Muscle of back (tissue), 13 donors: Measurements from ENCODE around the gene CROCC2. TPM values are rescaled to one million over a fixed set of nuclear protein-coding genes. Genes with fewer than 3 reads are reported as not detected.

Experiments used
- DNase-seq, 3 donors: peaks; one replicate each; pipeline versions ENCODE4 v3.0.0 to v3.0.0-alpha.2; 2013
- long read RNA-seq, 9 donors: transcript quantifications; one replicate each; lab custom pipeline, GENCODE V29; 2026
- polyA plus RNA-seq, 10 donors: library from polyadenylated mRNA; unstranded; fragments of 120-200 nt; gene quantifications; one replicate each; pipeline ENCODE4 v1.2.1, GENCODE V29; 2013; ENCODE audit not compliant: insufficient read length in 10 of 10

Gene CROCC2
- 1 to 10 TPM in 1 of 10 donors, under 1 TPM in 8, not detected in 1; 0.11 to 1.2 (median 0.24) TPM for polyA plus RNA-seq
- long read RNA-seq, donor 1, result 0 reads
- long read RNA-seq, donor 2, result 0 reads
- long read RNA-seq, donor 3, result 0 reads
- long read RNA-seq, donor 4, result 0 reads
- long read RNA-seq, donor 5, result 0 reads
- long read RNA-seq, donor 6, result 0 reads
- long read RNA-seq, donor 7, result 0 reads
- long read RNA-seq, donor 8, result 0 reads
- long read RNA-seq, donor 9, result 0 reads

GRCh38 chr2:240906141-240906910, at the start of gene CROCC2:
Gene CROCC2 (plus strand): TSS chr2:240906336. CDS start chr2:240906514, 178 bp downstream.
- DNase-seq, result no peak

DNA sequence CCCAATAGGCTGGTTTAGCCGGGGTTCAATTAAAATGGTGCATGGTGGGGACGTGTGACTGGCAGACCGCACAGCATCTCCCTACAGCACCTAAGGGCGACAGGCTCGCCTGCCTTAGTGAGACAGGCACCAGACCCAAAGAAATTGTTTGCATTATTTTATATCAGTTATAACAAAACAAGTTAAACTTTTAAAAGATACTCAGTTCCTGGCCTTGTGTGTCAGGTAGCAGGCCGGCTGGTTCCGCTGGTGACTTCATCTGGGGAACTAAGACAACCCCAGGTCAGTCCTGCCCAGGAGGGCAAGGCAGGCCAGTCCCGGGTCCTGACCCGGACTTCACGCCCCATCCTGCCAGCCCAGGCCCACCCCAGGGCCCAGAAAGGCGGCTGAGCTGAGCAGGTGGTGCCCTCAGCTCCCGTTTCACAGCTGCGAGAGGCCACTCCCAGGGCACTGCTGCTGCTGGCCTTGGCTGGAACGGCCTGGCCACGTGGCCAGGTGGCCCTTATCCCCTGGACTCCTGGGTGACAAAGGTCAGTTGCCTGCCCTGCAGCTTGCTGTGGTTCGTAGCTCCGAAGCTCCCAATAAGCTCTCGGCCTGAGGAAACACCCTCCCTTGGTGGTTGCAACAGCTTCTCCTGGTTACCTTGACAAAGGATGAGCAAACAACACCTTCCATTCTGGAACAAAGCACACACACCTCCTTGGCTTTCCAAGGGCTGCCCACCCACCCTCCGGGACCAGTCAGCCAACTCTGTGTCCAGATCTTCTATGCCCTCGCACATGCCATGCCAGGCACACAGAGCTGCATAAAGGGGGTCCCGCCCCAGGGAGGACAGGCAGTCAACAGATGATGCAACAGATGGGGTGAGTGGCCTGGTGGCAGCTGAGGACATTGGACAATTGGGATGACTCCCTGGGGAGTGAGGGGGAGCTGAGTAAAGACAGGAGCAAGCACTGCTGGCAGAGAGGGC, 48.8 kb upstream of the CROCC2 start:
- no peak for DNase-seq

GRCh38 chr2:240858321-240858720, 47.8 kb upstream of the CROCC2 start:
- no peak for DNase-seq

DNA sequence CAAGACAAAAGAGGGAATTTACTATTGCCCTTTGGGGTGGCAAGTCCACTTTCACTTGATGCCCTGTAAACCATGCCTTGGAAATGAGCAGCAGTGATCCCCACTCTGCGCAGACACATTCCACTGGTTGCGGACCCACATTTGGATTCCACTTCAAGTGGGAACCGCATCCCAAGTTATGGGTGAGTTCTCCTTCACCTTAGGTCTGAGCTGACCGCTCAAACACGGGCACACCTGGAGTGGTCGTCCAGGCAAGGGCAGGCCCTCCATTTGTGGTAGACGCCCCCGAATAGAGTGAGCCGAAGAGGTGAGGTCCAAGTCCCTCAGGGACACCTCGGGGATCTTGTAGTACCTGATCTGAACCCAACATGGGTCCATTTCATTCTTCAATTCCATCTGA, 47.3 kb upstream of the CROCC2 start:
- no peak for DNase-seq

DNA sequence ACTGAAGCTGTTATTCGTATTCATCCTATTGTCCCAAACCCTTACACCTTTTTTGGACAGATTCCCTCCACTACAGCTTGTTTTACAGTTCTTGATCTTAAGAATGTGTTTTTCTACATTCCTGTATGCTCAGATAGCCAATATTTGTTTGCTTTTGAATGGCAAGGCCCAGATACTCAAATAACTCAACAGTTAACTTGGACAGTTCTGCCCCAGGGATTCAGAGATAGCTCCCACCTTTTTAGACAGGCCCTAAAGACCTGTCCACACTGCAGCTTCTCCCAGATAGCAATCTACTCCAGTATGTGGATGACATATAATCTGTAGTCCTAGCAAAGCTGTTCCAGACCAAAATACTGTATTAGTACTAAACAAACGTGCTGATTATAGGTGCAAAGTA, 44.6 kb upstream of the CROCC2 start:
- DNase-seq, result no peak

GRCh38 chr2:240864475-240864874, 41.7 kb upstream of the CROCC2 start:
- no peak for DNase-seq

DNA sequence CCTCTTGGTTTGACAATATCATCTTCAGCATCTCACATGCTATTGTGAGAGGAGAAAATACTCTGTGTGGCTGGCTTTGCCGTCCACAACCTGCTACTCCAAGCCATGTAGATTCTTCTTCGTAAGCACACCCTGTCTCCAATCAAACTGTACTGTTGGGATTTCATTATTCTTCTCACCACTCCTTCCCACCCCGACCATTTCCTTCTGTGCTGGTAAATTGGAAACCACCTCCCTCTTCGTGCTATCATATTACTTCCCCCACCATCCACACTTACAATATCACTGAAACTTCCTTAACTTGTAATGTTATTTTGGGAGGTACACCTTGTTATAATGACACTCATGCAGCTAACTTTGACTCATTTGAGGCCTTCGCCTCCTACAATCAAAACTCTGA, 40.7 kb upstream of the CROCC2 start:
- no peak for DNase-seq

DNA sequence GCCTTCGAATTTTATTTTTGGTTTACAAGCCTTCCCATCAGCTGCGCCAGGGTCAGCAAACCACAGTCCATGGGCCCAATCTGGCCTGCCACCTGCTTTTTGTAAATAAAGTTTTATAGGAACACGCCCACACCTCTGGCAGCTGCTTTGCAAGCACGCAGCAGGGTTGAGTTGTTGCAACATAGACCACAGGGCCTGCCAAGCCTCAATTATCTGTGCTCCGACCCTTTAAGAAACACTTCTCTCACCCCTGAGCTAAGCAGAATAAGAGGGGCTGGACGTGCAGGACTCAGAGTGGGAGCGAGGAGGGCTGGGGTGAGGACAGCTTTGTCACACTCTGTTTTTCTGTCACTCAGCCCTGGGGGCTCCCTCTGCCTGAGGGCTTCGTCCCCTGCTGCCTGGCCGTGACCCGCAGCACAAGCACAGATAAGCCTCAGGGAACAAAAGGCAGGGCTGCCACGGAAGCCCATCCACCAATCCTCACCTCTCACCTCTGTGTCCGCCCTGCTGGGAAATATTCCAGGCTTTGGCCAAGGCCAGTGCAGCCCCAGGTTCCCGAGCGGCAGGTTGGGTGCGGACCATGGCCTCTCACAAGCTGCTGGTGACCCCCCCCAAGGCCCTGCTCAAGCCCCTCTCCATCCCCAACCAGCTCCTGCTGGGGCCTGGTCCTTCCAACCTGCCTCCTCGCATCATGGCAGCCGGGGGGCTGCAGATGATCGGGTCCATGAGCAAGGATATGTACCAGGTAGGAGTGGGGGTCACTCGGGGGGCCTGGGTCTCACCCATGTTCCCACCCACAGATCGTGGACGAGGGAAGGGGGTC, 37.6 kb upstream of the CROCC2 start, which contains the start of gene AGXT:
AGXT (plus strand) TSS at position 539 of the 823 bp plus-strand sequence; CDS start at position 581, 42 bp downstream.
- DNase-seq, result no peak

DNA sequence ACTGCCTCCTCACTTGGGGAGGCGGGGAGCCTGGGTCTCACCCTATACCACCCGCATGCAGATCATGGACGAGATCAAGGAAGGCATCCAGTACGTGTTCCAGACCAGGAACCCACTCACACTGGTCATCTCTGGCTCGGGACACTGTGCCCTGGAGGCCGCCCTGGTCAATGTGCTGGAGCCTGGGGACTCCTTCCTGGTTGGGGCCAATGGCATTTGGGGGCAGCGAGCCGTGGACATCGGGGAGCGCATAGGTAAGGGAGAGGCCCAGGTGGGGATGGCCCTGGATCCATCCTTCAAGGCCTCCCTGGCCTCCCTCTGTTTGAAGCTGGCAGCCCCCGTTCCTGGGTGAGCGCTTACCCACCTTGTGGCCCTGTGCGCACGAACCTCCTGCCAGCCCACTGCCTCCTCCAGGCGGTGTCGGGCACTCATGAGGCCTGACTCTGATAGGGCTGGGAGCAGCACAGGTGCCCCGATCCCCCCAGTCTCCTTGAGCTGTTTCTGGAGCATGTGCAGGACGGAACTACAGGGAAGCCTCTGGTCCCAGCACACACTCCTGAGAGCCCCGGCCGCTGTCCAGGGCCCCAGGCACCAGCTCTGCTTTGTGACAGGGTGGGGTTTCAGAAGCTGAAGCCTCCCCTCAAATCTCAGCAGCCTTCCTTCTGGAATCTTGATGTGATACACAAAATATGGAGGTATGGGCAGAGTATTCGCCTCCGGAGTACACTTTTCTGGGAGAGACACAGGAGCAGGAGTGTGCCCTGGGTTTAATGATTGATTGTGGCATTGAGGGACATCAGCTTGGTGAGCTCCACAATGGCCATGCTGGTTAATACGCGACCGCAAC, 36.8 kb upstream of the CROCC2 start:
- DNase-seq, result no peak

DNA sequence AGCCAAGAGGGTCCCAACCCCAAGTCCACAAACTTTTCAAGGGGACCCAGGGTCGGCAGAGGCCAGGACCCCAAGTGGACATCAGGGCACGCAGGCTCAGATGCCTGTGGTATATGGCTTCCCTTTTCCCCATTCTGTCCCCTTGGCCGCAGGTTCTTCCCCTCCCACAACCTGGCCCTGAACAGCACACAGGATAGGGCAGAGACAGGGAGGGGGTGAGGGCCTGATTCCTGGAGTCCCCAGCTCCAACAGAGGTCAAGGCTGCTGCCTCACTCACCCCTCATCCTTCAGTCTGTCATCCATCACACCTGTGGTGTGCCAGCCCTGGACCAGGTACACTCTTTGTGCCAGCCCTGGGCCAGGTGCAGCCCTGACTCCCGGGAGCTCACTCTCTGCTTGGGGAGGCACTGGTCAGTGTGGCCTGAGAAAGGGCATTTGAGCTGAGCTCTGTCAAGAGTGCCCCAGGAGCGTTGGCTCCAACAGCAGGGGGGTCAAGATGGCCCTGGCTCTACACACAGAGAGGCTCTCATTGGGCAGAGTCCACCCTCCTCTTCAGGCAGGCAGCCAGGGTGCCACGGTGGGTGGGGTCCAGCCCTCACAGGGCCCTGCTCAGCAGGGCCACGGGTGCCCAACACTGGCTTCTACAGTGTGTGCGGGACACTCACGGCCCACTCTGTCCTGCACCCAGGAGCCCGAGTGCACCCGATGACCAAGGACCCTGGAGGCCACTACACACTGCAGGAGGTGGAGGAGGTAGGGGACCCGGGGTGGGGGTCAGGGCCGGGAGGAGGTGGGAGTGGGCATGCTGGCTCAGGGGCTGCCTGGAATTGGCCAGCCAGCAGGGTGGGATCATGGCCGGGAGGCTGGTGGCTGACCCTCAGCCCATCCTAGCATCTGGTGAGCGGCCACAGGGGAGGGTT, 35.9 kb upstream of the CROCC2 start:
- no peak for DNase-seq

DNA sequence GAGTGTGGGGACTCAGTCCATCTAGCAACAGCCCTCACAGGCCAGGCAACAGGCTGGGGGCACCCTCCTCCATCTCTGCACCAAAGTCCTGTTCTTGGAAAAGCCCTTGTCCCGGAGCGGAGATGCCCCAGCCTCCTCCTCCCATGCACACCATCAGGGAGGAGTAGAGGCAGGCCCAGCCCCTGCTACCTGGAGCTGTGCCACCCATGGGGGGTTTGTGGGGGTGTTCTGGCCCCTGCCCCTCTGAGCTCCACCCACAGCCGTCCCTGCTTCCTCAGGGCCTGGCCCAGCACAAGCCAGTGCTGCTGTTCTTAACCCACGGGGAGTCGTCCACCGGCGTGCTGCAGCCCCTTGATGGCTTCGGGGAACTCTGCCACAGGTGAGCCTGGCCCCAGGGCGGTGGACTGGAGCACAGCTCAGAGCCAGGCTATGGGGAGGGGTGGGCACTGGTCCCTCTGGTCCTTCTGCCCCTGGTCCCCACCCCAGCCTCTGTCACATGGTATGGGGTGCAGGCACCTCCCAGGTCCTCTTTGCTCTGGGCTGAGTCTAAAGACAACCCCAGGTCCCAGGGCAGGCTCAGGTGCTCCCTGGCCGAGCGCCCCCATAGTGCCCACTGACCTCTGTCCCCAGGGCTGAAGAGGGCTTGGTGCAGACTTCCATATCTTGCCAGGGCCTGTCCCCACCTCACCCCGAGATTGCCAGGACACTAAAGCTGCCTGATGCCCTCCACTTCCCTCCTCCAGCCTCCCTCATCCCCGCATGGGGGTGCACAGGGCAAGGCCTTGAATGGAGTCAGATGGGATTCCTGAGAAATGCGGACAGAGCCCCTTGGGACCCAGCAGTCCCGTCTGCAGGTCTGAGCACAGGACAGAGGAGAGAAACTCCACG, 34.8 kb upstream of the CROCC2 start:
- no peak for DNase-seq

GRCh38 chr2:240872317-240873097, 33.6 kb upstream of the CROCC2 start:
- DNase-seq, result no peak

- no peak for DNase-seq
Observed at GRCh38 chr2:240873098-240873788, 32.9 kb upstream of the CROCC2 start.

DNA sequence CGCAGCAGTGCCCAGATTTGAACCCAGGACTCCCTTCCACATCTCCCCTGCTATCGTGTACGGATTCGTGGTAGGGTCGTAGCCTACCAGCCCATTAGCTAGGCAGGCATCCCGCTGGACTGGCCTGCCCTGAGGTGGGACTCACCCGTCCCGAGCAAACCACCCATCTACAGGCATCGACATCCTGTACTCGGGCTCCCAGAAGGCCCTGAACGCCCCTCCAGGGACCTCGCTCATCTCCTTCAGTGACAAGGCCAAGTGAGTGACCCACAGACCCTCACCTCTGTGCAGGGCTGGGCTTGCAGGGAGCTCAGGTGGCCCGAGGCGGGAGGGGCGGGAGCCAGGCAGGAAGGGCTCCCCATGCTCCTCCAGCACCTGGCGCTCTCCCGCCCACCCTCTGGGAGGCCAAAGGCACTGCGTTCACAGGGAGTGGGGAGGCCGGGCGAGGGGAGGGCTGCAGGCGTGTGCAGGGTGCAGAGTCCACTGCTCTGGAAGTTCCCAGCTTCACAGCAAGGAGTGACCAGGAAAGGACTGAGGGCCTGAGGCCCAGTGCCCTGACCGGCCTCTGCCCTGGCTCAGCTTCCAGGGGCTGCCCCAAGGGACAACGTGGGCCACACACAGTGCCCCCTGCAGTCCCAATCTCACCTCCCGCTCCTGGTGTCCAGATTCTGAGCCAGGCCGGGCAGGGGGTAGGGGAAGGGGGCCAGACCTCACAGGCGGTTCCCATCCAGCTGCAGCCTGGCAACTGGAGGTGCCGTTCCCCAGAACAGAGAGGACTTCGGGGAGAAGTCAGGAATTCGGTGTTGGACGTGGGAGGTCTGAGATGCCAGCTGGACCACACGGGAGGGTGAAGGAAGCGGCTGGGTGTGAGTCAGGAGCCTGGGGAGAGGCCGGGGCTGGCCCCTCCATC, 32.1 kb upstream of the CROCC2 start:
- no peak for DNase-seq

- DNase-seq, result no peak
Observed at GRCh38 chr2:240874715-240875227, 31.4 kb upstream of the CROCC2 start.
